Upper lobe of left lung (tissue), 4 donors: Measurements from ENCODE around the gene TLN1.

Source experiments
- POLR2A ChIP-seq, 4 donors: fragments of 450-650 bp; IDR thresholded peaks; one replicate each; pipeline ENCODE4 v1.5.1; 2016 to 2017; ENCODE audit warnings: antibody characterized with exemption in 4 of 4, mild to moderate bottlenecking in 2 of 4
- POLR2AphosphoS5 ChIP-seq, 2 donors: sonication (generic); formaldehyde crosslinking; IDR thresholded peaks; one replicate each; pipeline ENCODE4 v1.5.1; 2017; ENCODE audit warnings: antibody characterized with exemption in 2 of 2

DNA sequence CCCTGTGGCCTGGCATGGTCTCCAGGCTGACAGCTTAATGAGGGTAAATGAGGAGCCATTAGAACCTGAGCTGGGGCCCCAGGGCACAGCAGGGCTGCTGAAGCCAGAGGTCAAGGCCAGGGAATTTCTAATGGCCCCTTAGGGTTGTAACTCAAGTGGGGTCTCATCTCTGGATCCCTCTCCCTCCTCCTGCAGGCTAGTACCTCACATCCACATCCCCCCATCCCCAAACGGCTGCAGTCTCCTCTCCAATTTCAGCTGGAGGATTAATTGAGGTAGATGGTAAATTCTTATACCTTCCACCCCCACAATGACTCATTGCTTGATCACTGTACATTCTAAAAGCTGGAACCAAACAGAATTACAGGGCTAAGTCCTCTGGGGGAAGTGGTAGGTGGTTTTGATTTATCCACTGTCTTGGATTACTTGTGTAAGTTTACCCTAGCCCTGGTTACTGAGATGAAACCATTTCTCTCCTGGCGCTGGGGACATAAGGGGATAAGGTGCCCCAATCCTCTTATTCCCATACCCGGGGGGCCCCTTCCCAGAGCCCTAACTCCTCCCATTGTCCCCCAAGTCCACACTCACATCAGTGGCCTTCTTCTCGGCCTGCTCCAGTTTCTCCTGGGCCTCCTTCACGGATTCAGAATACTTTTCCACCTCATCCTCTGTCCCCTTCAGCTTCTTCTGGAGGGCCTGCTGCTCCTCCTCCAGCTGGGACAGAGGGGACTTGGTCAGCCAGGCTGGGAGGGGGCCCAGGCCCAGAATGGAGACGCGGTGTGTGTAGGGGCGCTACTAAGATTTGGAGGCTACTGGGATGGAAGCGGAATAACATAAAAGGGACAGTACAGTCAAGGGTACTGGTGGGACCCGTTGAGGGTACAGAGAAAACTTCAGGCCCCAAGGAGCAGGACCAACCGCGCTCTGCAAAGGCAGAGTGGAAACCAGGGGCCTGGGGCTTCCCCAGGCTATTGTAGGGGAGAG is 43.1 kb downstream of the TLN1 start:
- TF ChIP-seq POLR2A (IDR thresholded peaks at IDR 0.05) (no peak), POLR2AphosphoS5 (IDR thresholded peaks at IDR 0.05) (no peak)
